C4-2B (cell line): Measurements from ENCODE around the gene CCDC28B.
A peak's percentile ranks its signal among the peaks of the same experiment; 100 is the strongest.

ENCODE experiments used
- H3K27ac ChIP-seq: fragments of 450-650 bp; 2 replicates; pipeline ENCODE4 v1.5.1; 2017
- ZFX ChIP-seq: fragments of 450-650 bp; IDR thresholded peaks from 2 replicates; pipeline ENCODE4 v1.6.1; 2017
- TF ChIP-seq, protein P1 (sequence below): fragments of 450-650 bp; conservative IDR thresholded peaks from 2 replicates; pipeline ENCODE4 v1.5.1; 2017; ENCODE audit warnings: mild to moderate bottlenecking

Gene CCDC28B

DNA sequence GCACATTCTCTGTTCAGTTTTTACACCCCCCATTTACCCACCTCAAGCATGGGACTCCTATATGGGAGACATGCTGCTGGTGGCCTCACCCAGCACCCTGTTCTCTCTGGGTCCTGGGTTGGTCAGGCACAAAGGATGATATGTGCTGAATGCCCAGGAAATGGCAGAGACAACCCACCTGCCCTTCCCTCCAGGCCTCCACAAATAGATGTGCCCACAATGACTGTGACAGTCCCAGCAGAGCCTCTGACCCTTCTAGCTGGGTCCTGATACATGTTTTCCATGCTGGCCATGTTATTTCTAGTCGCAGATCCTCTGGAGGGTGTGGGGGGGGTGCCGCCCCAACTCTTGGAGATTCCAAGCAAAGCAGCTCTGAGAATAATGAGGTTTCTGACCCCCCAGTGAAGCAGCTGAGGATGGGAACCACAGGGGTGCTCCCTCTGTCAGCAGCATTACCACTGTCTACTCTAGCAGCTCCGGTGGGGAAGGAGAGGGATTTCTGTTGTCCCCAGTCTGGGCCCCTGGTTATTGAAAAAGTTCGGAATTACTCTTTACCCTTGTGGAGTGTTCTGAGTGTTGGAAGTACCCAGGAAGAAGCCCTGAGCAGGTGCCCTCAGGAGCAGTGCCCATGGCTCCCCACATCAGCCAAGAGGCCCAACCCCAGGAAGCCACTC is 1.2 kb upstream of the CCDC28B start:
- H3K27ac ChIP-seq = peak overlapping the region; percentile 64
- TF ChIP-seq, protein P1, sequence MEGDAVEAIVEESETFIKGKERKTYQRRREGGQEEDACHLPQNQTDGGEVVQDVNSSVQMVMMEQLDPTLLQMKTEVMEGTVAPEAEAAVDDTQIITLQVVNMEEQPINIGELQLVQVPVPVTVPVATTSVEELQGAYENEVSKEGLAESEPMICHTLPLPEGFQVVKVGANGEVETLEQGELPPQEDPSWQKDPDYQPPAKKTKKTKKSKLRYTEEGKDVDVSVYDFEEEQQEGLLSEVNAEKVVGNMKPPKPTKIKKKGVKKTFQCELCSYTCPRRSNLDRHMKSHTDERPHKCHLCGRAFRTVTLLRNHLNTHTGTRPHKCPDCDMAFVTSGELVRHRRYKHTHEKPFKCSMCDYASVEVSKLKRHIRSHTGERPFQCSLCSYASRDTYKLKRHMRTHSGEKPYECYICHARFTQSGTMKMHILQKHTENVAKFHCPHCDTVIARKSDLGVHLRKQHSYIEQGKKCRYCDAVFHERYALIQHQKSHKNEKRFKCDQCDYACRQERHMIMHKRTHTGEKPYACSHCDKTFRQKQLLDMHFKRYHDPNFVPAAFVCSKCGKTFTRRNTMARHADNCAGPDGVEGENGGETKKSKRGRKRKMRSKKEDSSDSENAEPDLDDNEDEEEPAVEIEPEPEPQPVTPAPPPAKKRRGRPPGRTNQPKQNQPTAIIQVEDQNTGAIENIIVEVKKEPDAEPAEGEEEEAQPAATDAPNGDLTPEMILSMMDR = no peak
- no peak for TF ChIP-seq ZFX

DNA sequence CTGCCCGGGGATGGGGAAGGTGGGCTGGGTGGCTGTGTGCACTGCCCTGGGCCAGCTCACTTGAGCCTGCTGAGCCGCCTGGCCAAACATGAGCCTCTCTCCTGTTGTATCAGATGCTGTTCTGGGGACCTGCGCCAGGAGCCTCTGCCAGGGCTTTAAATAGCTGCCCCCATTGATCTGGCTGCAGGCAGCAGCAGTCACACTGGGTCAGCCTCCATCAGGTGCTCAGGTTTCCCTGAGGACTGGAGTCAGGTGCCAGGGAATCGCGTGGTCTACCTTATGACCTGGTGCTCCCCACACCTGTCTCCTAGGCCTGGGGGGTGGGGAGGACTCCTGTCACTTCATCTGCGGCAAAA is 700 bp upstream of the CCDC28B start:
- TF ChIP-seq, protein P1 = no peak
- no peak for TF ChIP-seq ZFX
- peak overlapping the region; percentile 64 for H3K27ac ChIP-seq

DNA sequence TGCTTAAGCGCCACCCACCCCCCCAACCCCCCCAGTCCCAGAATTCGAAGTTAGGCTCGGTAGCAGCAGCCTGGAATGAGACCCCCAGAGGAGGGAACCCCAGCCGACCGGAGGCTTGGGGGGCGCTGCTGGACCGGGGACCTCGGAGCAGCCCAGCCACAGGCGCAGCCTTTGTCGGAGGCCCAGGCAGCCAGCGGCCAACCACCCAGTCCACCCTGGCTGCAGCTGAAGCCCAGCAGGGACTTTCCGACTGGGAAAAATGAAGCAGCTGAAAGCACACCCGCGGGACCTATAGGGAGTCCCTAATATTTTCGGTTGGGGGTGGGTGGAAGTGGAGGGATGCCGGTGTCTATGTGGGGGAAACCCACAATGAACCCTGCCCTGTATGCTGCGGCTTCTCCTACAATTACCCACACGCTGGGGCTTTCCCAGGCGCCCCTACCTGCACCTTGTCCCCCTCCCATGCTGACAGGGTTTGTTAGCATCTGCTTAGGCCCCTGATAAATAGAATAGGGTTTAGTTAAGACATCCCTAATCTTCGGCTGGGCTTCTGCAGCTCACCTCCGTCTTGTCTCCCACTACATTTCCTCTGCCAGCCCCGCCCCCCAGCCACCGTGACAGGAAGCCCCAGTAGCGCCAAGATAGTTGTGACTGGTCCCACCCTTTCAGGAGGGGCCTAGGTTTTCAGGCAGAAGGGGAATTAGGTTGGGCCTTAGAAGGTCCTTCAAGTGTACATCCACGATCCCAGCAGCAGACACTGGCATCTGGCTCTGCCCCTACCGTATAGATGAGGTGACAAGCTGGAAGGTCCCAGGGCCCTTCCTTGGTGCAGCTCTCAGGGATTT is 838 bp downstream of the CCDC28B start:
- H3K27ac ChIP-seq = peak overlapping the region; percentile 64
- TF ChIP-seq, protein P1 = no peak
- no peak for TF ChIP-seq ZFX

DNA sequence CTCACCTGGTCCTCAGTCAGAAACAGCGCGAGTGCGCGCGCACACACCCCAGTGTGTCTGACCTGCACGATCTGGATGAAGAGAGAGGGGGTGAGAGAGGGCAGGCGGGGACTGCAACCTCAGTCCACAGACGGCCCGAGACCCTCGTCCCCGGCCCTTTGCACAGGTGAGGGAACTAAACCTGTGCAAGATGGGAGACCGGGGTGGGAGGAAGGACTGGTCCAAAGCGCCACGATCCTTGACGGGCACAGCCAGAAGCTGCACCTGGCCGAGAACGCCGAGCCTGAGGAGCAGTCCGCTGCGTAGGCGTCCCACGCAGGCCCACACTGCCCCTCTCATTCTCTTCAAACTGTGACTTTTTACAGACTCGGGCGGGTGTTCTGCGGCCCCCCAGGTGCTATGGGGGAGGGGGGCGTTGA is 4.6 kb downstream of the CCDC28B start:
- peak overlapping the region; percentile 74 for H3K27ac ChIP-seq
- TF ChIP-seq, protein P1 = no peak
- TF ChIP-seq ZFX = no peak

DNA sequence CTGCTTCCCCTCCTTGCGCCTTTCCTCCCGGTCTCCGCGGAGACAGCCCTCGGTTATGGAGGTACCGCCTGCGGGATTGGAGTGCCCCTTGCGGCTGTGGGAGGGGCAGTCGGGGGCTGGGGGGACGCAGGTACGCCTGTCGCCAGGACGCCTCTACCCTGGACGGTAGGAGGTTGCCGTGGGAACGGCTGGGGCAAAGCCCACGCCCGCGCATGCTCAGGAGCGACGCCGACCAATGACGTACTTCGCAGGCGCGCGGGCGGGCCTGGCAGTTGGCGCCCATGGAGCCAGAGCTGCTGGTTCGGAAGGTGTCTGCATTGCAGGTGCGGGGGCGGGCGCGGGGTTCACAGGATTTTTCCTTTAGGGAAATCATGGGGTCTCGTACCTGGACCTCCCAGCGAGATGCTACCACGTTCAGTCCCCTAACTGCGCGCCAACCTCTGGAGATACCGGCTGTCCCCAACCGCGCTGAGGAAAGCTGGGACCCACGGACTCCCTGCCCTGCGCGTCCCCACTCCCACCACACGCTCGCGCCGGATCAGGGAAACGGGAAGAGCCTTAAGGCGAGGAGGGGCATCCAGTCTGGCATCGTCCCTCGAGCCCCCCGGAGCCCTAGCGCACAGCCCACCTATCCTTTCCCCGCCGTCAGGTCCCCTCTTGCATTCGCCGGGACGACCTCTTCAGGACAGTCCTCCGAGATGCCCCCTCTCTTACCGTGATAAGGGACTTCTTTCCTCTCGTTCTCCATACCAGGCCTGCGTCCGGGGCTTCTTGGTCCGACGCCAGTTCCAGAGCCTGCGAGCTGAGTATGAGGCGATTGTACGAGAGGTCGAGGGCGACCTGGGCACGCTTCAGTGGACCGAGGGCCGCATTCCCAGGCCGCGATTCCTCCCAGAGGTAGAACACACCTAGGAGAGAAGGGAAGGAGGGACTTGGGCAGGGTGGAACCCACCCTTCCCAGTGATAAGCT is 5.3 kb downstream of the CCDC28B start, which contains the start of gene IQCC:
Gene IQCC (plus strand): TSS at position 271 of the 970 bp plus-strand sequence. CDS start 11 bp downstream, at position 282.
- peak; percentile 49; the same call in 1 of the 2 replicates for TF ChIP-seq ZFX
- TF ChIP-seq, protein P1 = no peak
- peak within 1 kb of the TSS; percentile 74 for H3K27ac ChIP-seq

DNA sequence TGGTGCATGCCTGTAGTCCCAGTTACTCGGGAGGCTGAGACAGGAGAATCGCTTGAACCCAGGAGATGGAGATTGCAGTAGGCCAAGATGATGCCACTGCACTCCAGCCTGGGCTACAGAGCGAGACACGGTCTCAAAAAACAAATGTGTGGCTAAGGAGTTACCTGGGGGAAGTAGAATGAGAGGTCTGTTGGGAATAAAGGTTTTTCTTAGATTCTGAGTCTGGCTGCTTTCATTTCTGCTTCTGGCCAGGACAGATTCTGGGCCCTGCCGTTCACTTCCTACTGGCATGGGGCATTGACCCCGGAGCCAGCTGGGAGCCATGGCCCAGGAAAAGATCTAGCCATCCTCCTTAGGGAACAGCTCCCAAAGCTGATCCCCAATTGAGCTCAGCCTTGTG is 8.1 kb downstream of the CCDC28B start:
- H3K27ac ChIP-seq = no peak overlapping the region
- TF ChIP-seq ZFX = no peak
- TF ChIP-seq, protein P1 = no peak
